Calu3 (cell line): ENCODE data around the gene PARP9. TPM values are rescaled to one million over a fixed set of nuclear protein-coding genes. Genes with fewer than 3 reads are reported as not detected.

Source experiments
- BruUV-seq: library from RNA; stranded (reverse); fragments of 400-500 nt; replicated peaks from 2 replicates; lab custom pipeline; 2021; lab: Mats Ljungman, UMichigan
- CTCF ChIA-PET: fragments of 300-600 bp; sonication (Branson Sonifier 250); formaldehyde crosslinking; loops from one replicate; lab custom pipeline; 2022; ENCODE audit warnings: antibody characterized with exemption; lab: Charles Lee
- DNase-seq: peaks from one replicate; pipeline ENCODE4 v3.0.0; 2022
- H3K27ac Mint-ChIP-seq: one replicate; pipeline ENCODE4 v1.8.0; 2022; ENCODE audit warnings: mixed read lengths; ENCODE audit not compliant: unreplicated experiment
- H3K27me3 Mint-ChIP-seq: one replicate; pipeline ENCODE4 v1.8.0; 2022; ENCODE audit warnings: mixed read lengths; ENCODE audit not compliant: unreplicated experiment
- H3K36me3 Mint-ChIP-seq: one replicate; pipeline ENCODE4 v1.8.0; 2022; ENCODE audit warnings: mild to moderate bottlenecking, moderate library complexity, mixed read lengths; ENCODE audit not compliant: insufficient read depth, unreplicated experiment
- H3K4me1 Mint-ChIP-seq: one replicate; pipeline ENCODE4 v1.8.0; 2022; ENCODE audit warnings: mild to moderate bottlenecking, low read depth, mixed read lengths; ENCODE audit not compliant: unreplicated experiment
- H3K4me3 Mint-ChIP-seq: one replicate; pipeline ENCODE4 v1.8.0; 2022; ENCODE audit warnings: mild to moderate bottlenecking, low read depth, moderate library complexity, mixed read lengths; ENCODE audit not compliant: unreplicated experiment
- H3K9me3 Mint-ChIP-seq: one replicate; pipeline ENCODE4 v1.8.0; 2022; ENCODE audit warnings: low read depth, mixed read lengths; ENCODE audit not compliant: unreplicated experiment
- intact Hi-C: fragments of 100-400 bp; cut with micrococcal nuclease; formaldehyde crosslinking; loops from one replicate; pipeline ENCODE4 v1.10.0; 2022; ENCODE audit not compliant: unreplicated experiment
- total RNA-seq: library from RNA; stranded (reverse); gene quantifications from 2 replicates; pipeline ENCODE4 v1.2.3, GENCODE V29; 2022
- TF ChIP-seq, protein P1 (sequence below): fragments of 200-600 bp; IDR thresholded peaks from one replicate; pipeline ENCODE4 v1.8.0; 2022; ENCODE audit warnings: antibody characterized with exemption; ENCODE audit not compliant: unreplicated experiment

PARP9 gene
- total RNA-seq, 1 experiment from 2014 or later = 71.2 TPM

DNA sequence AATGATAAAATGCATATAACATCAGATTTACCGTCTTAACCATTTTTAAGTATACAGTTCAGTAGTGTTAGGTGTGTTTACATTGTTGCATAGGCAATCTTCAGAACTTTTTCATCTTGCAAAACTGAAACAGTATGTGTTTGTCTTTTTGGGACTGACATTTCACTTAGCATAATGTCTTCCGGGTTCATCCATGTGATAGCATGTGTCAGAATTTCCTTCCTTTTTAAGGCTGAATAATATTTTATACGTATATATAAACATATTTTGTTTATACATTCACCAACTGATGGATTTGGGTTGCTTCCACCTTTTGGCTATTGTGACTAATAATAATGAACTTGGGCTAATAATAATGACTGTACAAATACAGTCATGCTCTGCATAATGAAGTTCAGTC, 16.4 kb upstream of the PARP9 start:
- peaks cover 9% of the 10 kb centered on the region for H3K36me3 Mint-ChIP-seq
- CTCF ChIA-PET = no interaction called here
- DNase-seq = no peak
- H3K27me3 Mint-ChIP-seq = no peaks in the 10 kb centered on the region
- no TSS peak for BruUV-seq
- H3K9me3 Mint-ChIP-seq = peaks cover 12% of the 10 kb centered on the region
- no peak overlapping the region for H3K27ac Mint-ChIP-seq
- no peak overlapping the region for H3K4me3 Mint-ChIP-seq
- TF ChIP-seq, protein P1, sequence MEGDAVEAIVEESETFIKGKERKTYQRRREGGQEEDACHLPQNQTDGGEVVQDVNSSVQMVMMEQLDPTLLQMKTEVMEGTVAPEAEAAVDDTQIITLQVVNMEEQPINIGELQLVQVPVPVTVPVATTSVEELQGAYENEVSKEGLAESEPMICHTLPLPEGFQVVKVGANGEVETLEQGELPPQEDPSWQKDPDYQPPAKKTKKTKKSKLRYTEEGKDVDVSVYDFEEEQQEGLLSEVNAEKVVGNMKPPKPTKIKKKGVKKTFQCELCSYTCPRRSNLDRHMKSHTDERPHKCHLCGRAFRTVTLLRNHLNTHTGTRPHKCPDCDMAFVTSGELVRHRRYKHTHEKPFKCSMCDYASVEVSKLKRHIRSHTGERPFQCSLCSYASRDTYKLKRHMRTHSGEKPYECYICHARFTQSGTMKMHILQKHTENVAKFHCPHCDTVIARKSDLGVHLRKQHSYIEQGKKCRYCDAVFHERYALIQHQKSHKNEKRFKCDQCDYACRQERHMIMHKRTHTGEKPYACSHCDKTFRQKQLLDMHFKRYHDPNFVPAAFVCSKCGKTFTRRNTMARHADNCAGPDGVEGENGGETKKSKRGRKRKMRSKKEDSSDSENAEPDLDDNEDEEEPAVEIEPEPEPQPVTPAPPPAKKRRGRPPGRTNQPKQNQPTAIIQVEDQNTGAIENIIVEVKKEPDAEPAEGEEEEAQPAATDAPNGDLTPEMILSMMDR = no peak
- intact Hi-C loops = no loop called here
- no peaks in the 10 kb centered on the region for H3K4me1 Mint-ChIP-seq

DNA sequence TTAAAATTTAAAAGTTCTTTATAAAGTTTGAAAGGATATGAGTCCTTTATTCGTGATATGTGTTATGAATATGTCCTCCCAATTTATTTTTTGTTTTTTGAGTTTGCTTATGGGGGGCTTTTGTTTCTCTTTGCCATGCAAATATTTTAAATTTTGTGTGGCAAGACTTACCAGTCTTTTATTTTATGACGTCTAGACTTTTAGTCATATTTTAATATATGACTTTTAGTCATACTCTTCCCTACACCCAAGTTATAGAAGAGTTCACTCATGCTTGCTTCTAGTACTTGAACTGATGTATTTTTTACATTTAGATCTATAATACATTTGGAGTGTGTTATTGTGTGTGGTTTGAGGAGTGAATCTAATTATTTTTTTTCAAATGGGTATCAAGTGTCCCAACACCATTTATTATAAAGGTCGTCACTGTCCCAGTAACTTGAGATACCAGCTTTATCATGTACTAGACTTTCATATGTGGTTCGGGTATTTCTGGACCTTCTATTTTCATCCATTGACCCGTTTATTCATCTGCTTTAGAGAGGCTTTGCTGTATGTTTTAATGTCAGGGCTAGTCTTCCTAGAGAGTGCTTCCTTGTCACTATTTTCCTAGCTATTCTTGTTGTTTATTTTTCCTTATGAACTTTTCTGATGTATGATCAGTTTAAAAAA, 14.1 kb upstream of the PARP9 start:
- Mint-ChIP-seq H3K4me3 (peak overlapping the region; percentile 69), H3K27me3 (no peaks in the 10 kb centered on the region), H3K9me3 (peaks cover 10% of the 10 kb centered on the region), H3K36me3 (peaks cover 17% of the 10 kb centered on the region), H3K27ac (no peak overlapping the region), H3K4me1 (peaks cover 6% of the 10 kb centered on the region)
- CTCF ChIA-PET = no interaction called here
- no peak for DNase-seq
- no TSS peak for BruUV-seq
- intact Hi-C loops = no loop called here
- TF ChIP-seq, protein P1 = no peak

DNA sequence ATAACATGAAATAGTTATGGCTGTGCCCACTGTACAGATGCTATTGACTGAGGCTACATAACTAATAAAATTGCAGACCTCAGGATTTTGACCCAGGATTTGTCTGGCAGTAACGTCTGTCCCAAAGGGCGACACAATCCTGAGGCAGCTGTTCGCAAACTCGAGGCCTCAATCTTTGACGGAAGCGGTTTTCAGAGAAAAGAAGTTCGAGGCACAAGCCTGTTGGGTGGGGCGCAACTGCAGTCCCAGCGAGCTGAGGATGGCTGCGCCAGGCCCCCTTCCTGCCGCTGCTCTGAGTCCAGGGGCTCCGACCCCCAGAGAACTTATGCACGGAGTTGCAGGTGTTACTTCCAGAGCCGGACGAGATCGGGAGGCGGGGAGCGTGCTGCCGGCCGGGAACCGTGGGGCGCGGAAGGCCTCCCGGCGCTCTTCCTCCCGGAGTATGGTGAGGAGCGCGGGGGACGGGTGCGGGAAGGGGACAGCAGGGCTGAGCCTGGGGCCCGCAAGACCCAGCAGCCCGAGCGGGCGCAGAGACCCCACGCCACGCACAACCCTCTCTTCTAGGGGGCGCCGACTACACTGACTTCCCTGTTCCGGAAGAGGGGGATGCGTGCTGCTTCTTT, 13.4 kb upstream of the PARP9 start, which contains the start of gene PARP15:
PARP15 (plus strand) TSS at position 242 of the 623 bp plus-strand sequence; CDS start at position 260, 18 bp downstream.
- no peaks in the 10 kb centered on the region for H3K27me3 Mint-ChIP-seq
- H3K9me3 Mint-ChIP-seq = peaks cover 7% of the 10 kb centered on the region
- peak; percentile 14 for DNase-seq
- CTCF ChIA-PET = no interaction called here
- H3K4me3 Mint-ChIP-seq = peak within 1 kb of the TSS; percentile 69
- H3K27ac Mint-ChIP-seq = no peak within 1 kb of the TSS
- TF ChIP-seq, protein P1 = no peak
- BruUV-seq = no TSS peak
- peaks cover 13% of the 10 kb centered on the region for H3K4me1 Mint-ChIP-seq
- intact Hi-C loops = no loop called here
- peaks cover 24% of the 10 kb centered on the region for H3K36me3 Mint-ChIP-seq

DNA sequence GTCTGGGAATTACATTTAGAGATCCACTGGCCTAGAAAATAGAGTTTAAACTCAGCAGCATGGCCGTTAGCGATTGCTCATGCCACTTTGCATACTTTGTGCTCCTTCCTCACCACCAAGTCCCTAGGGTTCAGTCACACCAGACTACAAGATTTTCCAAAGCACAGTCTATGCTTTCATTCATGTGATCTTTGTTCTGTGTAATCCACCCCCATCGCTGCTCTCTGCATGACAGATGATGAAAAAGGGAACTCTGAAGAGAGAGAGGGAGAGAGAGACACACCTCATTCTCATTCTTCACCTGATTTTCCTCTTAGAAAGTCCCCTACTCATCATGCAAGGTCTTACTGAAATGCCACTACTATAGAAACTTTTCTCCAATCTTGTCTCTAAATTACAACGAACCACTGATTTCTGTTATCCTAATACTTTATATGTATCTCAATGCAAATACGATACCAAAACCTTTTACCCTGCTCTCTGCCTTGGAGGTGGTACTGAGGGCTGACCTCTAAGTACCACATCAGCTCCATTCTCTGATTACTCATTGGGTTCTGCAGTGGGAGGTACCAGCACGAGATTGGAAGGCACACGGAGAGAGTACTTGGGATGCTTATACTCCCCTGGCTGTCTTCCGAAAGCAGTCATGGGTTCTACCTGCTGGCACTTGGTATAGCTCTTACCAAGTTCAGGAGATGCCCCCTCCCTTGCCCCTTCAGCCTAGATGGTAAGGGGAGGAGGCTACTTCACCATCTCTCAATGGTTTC, 12.3 kb upstream of the PARP9 start:
- intact Hi-C loops = no loop called here
- H3K9me3 Mint-ChIP-seq = peaks cover 2% of the 10 kb centered on the region
- TF ChIP-seq, protein P1 = no peak
- no TSS peak for BruUV-seq
- H3K27ac Mint-ChIP-seq = no peak overlapping the region
- CTCF ChIA-PET = no interaction called here
- no peak for DNase-seq
- H3K4me3 Mint-ChIP-seq = no peak overlapping the region
- H3K4me1 Mint-ChIP-seq = peaks cover 14% of the 10 kb centered on the region
- H3K36me3 Mint-ChIP-seq = peaks cover 33% of the 10 kb centered on the region
- no peaks in the 10 kb centered on the region for H3K27me3 Mint-ChIP-seq
